ENCODE data around the gene RBP5.

- TF ChIP-seq POLR2AphosphoS5 (IDR thresholded peaks at IDR 0.05) = no peak
- TF ChIP-seq CTCF (IDR thresholded peaks at IDR 0.05) = no peak
Observed at GRCh38 chr12:7122811-7123769, 5.6 kb downstream of the RBP5 start.
